ENCODE data around the gene EEF1AKMT3.

- TF ChIP-seq CTCF (optimal IDR thresholded peaks at IDR 0.05 in 1 of 3, IDR thresholded peaks at IDR 0.05 in 1 of 3, conservative IDR thresholded peaks at IDR 0.05 in 1 of 3; ENCODE audit: extremely low read depth in 1 of 3, insufficient read depth in 2 of 3, low read length in 3 of 3) (no peak), EZH2 (IDR thresholded peaks at IDR 0.05; ENCODE audit: low read length) (no peak)
Observed at GRCh38 chr12:57739914-57740538, 32.4 kb upstream of the EEF1AKMT3 start.
